Head of caudate nucleus (tissue), 42 donors: ENCODE results near the gene TFIP11.
"Not testable (repeated sequence)": the region's sequence is repeated elsewhere in the genome, so short reads cannot be mapped to it uniquely, and the experiment has no call there.

Experiments used
- DNase-seq, 42 donors: peaks; one replicate each; pipeline versions ENCODE4 v3.0.0 to v3.0.0-alpha.2; 2020 to 2021; ENCODE audit warnings: mixed read lengths in 7 of 42
- intact Hi-C: fragments of 100-400 bp; cut with DNase I; formaldehyde crosslinking; loops from one replicate; pipeline ENCODE4 v1.15.0; 2022

TFIP11 gene

DNA sequence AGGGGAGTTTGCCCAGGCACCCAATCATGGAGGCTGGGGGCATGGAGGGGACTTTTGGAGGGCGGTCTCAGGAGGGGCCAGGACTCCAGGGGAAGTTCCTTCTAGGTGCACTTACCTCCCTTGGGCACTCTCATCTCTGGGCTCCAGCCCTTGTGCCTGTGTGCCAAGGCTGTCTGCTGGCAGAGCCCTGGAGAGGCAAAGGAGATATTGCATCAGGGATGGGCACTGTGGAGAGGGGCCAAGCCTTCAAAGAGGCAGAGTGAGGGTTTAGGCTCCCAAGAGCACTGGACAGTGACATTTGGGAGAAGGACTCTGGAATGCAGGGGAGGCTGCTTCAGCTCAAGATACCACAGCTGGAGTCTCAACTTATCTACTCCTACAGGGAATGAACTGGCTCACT is 32.2 kb upstream of the TFIP11 start:
- no peak for DNase-seq
- intact Hi-C loops: no loop called here

DNA sequence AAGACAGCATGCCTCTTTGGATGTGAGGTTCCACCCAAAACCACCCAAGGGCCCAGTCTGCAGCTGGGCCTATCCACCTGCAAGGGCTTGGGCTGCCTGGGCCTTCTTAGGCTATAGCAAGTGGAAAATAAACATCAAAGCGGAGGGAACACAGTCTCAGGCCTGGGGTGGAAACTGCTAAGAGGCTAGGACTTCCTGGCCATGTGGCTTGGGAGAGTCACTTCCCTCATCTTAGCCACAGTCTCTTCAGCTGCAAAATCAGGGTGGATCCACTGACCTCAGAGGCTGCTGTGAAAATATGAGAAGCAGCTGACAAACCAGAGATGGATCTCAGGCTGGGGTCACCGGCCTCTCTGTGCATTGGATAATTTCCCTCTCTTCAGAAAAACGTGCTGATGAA is 30.6 kb upstream of the TFIP11 start:
- peak in 12 of 42 donors; percentile 10 to 56 (median 23) for DNase-seq
- intact Hi-C loops: no loop called here

DNA sequence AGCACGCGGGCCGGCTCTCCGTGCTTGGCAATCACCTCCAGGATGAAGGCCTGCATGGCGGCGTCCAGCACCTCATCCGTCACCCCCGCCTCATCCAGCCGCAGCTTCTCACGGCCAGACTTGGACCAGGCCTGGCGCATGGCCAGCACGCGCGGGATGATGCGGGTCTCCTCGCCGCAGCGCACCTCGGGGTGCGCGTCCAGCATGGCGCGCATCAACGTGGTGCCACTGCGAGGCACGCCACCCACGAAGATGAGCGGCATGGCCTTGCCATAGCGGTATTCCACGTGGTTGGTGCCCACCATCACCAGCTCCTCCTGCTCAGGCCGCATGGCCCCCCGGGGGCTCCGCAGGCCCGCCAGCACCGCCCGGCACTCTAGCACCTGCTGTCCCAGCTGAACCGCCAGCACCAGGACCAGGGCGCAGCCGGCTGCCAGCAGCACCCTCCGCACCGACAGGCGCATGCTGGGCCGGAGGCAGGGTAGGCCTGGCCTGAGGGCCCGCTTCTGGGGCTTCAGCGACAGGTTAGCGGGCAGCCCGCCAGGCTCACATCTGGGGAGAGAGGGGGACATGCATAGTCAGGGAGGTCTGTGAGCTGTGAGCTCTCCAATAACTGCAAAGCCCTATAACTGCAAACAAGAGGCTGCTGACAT is 29.0 kb upstream of the TFIP11 start:
- intact Hi-C loops: no loop called here
- no peak for DNase-seq

DNA sequence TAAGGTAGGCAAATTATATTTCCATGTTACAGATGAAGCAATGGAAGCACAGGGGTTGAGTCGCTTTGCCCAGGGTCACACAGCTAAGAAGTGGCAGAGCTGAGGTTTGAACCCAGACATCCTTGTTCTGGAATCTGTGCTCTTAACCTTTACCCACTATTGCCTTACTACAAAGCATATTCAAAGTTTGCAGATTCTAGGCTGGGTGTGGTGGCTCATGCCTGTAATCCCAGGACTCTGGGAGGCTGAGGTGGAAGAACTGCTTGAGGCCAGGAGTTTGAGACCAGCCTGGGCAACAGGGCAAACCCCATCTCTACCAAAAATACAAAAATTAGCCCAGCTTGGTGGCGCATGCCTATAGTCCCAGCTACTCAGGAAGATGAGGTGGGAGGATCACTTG is 27.8 kb upstream of the TFIP11 start:
- DNase-seq: no peak
- intact Hi-C loops: no loop called here

DNA sequence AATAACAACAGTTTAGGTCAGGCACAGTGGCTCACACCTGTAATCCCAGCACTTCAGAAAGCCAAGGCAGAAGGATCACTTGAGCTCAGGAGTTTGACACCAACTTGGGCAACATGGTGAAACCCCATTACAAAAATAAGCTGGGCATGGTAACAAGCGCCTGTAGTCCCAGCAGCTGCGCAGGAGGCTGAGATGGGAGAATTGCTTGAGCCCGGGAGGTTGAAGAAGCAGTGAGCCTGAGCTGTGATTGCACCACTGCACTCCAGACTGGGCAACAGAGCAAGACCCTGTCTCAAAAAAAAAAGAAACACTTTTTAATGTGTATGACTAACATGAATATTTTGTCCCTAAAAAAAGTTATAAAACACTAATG is 24.5 kb upstream of the TFIP11 start:
- DNase-seq: no peak
- intact Hi-C loops: no loop called here

DNA sequence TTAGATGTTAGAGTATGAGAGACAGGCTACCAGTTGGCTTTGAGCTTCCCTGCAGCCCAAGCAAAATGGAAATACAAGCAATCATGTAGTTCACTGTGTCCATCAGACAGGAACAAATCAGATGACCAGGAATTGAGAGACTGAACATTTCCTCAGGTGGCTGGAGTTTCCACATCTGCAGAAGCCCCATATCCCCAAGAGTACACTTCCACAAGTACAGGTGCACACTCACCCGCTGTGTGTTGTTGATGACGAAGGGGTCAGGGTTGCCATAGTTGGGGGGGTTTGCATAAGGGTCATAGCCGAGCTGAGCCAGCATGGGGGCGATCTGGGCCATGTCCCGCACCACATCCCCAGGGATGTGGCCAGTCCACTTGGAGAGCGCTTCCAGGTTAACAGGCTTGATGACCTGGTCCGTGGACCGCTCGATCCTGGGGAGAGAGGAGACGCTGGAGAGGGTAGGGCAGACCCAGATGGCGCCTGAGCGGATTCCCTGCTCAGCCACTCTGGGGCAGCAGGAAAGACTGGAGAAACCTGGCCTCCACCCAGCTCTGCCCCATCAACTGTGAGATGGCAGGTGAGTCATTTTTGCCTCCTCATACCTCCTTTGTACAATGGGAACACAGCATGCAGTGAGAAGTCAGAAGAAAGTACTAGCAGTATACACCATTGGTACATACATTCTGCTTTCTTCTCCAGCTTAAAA is 23.9 kb upstream of the TFIP11 start:
- no peak for DNase-seq
- intact Hi-C loops: no loop called here

DNA sequence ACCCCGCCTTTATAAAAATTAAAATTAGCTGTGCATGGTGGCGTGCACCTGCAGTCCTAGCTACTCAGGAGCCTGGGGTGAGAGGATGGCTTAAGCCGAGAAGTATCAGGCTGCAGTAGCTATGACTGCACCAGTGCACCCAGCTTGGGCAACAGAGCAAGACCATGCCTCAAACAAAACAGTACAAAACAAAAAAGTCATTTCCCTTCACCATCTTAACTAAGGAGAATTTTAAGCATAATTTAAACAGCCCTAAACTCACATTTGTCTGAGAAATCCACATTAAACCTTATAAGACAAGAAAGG is 23.3 kb upstream of the TFIP11 start:
- intact Hi-C loops: no loop called here
- no peak for DNase-seq

DNA sequence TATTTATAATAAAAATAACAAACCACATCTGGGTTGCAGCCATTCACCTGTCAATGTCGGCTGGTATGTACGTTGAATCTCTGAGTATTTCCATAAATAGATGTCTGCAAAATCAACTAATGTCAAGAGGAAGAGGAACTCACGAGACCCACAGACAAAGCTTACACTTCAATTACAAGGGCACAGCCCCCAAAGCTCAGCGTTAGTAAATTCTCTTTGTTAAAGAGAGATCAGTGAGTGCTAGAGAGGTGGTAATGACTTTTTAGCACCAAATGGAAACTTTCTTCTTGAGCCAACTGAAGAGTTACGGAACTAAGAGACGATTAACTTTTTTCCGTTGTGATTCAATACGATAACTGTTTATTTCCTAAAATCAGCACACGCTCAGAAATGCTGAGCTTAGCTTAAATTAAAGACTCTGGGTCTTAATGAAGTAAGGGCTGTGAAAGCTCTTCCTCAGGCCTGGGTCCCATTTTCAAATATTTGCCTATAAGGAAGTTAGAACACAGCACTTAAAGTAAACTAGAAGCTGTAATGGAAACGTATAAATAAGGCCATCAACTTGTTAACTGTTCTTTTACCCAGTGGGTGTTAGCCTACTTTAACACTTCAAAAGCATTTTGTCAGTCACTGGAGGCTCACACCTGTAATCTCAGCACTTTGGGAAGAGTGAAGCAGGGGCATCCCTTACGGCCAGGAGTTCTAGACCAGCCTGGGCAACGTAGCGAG is 22.8 kb upstream of the TFIP11 start:
- no peak for DNase-seq
- intact Hi-C loops: no loop called here

DNA sequence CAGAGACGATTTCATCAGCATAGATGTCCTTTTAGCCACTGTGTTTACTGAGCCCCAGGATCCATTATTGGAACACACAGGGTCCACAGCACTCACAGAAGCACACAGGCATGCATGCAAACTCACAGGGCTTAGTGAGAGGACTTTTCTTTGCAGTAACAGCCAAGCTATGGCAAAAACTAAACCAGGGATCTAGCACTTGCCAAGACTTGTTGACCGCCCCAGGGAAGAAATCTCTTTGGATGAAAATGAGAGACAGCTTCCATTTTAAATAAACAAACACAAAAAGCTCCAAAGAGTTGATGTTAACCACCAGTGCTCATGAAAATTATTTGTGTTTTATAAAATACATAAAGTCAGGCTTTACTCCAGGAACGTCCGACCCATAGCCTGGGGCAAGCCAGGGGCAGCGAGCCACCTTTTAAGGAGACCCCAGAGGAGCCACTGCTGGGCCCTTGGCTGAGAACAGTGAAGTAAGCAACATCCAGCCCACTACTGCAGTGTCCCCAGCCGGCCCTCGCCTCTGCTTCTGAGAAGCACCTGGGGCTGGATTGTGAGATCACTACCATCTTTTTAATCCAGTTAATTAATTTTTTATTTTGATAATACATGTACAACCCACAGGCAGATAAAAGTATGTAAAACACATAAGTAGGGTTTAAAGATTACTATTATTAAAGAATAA is 22.0 kb upstream of the TFIP11 start:
- intact Hi-C loops: no loop called here

DNA sequence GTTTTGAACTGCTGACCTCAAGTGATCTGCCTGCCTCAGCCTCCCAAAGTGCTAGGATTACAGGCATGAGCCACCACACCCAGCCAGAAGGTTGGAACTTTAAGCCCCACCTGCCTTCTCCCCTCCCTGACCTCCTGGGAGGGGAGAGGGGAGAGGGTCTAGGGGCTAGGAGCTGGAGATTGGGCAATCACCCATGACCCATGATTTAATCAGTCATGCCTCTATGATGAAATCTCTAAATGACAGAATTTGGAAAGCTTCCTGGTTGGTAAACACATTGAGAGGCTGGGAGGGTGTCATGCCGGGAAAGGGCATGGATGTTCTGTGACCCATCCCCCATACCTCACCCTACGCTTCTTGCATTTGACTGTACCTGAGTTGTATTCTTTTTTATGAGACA is 17.1 kb upstream of the TFIP11 start:
- DNase-seq: no peak
- intact Hi-C loops: no loop called here

More for the DNA sequence above, 22.0 kb upstream of the TFIP11 start:
- no peak for DNase-seq

DNA sequence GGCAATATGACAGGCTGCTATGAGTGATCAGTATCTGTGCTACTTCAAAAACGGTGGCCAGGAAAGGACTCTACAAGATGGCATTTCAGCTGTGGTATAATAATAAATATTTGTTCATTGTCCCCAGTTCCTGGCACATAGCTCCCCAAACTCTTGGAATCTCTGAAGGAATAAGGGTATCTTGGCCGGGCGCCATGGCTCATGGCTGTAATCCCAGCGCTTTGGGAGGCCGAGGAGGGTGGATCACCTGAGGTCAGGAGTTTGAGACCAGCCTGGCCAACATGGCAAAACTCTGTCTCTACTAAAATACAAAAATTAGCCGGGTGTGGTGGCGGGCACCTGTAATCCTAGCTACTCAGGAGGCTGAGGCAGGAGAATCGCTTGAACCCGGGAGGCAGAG is 16.2 kb upstream of the TFIP11 start:
- DNase-seq, intact Hi-C loops: not testable (repeated sequence)

DNA sequence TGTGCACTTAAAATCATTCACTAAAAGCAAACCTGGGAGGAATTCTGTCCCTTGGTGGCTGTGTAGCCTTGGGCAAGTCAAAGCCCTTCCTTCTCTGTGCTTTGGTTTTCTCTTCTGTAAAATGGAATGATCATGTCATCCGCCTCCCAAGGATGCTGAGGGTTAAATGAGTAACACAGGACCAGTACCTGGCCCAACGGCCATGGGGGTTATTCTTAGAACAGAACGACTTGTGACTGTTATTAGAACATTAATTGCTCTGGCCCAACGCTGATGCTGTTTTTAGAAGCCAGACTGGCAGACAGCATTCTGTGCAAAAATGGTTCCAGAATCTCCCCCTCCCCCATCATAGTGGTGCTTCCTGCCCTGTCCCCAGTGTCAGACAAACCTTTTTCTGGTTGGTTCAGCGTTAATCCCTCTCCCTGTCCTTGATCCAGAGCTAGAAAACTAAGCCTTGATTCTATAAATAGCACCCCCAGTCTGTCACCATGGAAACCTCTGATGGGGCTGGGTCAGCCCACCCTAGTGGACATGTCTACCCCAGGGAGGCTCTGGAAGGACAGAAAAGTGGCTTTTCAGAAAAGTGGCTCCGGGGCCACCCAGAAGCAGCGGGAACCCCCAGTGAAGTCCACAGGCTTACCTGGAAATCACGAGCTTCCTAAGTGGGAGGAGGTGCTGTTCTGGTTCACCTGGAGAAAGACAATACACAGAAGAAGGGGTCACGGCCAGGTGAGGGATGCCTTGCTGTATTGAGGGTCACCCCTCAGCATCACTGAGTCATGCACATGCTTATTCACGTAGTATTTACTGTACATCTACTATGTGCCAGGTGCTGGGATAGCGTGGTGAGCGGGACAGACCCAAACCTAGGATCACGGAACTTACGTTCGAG is 15.5 kb upstream of the TFIP11 start:
- intact Hi-C loops: no loop called here
- DNase-seq: no peak

DNA sequence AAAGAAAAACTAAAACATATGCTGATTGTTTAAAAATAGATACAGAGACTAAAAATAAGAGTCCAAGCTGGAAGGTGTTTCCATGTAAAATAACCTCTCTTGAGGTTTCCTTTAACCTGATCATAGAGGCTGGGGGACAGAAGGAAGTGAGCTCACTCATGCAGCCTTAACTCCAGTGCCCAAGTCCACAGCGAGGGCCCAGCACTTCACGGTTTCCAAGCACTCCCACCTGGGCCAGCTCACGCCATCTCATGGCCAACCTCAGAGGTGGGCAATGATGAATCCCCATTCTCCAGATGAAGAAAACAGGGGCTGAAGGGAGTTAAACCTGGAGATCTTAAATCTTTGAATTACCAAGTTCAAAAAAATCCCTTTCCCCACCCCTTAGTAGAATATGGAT is 14.9 kb upstream of the TFIP11 start:
- intact Hi-C loops: no loop called here
- DNase-seq: no peak

DNA sequence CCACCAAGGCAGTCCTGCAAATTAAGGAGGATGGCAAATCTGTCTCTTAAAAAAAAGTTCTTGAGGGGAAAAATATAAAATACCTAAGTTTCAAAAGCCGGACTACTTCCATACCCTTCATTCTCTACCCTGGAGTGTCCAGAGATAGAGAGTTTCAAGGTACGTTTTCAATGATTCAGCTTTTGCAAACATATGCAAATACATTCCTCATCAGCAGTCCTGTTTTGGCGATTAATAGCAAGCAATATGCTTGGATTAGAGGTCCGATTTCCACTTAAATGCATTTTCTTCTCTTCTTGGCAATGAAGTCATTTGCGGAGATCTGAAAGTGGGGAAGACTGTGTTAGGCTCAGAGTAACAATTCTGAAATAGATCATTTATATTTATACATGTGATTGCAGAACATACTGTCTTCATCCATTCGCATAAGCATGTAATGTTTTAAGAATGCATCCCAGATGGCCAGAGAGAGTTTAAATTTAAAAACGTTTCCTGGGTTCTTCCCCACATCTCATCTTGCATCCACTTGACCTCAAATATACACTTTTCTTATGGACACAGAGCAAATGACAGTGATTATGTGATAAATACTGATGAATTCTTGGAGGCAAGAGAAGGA is 13.8 kb upstream of the TFIP11 start:
- no peak for DNase-seq
- intact Hi-C loops: no loop called here

DNA sequence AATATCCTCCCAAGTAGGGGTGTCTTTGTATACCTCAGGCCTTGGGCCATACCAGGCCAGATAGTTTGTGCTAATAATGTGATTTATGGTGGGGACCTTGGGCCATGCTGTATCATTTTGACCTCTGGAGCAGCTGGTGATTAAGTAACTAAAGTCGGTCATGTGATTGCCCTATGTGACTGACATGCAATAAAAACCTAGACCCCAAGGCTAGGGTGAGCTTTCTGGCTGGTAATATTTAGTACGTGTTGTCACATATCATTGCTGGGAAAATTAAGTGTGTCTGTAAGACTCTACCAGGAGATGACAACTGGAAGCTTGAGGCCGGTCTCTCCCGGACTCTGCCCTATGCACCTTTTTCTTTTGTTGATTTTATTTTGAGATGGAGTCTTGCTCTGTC is 12.6 kb upstream of the TFIP11 start:
- no peak for DNase-seq
- intact Hi-C loops: no loop called here

DNA sequence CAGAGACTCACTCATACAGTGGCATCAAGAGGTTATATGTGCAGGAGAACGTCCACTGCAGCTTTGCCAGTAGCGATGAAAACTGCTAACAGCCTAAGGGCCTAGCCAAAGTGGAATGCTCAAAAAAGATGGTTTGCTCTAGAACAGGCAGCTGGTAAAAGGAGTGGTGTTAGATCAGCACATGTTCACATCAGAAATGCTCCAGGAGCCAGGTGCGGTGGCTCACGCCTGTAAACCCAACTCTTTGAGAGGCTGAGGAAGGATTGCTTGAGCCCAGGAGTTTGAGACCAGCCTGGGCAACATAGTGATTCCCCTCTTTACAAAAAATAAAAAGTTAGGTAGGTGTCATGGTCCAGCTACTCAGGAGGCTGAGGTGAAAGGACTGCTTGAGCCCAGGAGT is 10.3 kb upstream of the TFIP11 start:
- intact Hi-C loops: no loop called here
- DNase-seq: no peak

DNA sequence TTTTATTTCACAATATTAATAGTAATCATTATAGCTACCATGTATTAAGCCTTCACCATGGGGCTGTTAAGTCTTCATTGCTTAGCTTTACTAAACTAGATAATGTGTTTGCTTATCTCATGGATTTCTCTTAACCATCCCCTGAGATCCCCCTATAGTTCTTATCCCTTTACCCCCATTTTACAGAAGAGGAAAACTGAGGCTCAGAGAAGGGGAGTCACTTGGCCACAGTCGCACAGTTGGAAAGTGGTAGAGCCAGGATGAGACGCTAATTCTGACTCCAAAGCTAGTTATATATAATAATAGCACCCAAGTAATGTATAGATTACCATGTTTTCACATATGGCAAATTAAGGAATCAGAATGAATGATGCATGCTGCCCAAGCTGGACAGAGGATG is 9.7 kb upstream of the TFIP11 start:
- no peak for DNase-seq
- intact Hi-C loops: no loop called here

DNA sequence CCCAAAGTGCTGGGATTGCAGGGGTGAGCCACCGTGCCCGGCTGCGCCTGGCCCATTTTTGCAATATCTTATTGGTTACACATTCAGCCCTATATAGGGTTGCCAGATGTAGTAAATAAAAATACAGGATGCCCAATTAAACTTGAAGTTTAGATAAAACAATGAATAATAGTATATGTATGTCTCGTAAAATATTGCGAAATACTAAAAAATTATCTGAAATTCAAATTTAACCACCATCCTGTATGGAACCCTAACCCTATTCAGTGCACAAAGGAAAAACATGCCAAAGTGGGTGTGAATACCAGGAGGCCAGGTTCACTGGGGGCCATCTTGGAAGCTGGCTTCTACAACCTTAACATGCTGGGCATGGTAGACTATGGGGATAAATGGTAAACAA is 5.2 kb upstream of the TFIP11 start:
- intact Hi-C loops: loop anchor here (10.0 kb wide), 1 partner anchor 67 kb away; no protein-coding TSS in a partner anchor
- DNase-seq: no peak

DNA sequence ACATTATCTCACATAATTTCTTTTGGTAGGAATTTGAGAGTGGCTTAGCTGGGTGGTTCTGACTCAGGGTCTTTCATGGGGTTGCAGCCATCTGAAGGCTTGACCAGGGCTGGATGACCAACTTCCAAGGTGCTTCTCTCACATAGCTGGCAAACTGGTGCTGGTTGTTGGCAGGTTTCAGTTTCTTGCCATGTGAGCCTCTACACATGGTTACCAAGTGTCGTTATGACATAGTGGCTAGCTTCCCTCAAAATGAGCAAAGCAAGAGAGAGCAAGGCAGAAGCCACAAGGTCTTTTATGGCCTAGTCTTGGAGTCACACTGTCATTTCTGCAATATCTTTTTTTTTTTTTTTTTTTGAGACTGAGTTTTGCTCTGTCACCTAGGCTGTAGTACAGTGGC is 4.2 kb upstream of the TFIP11 start:
- DNase-seq: no peak
- intact Hi-C loops: loop anchor here (10.0 kb wide), 1 partner anchor 68 kb away; no protein-coding TSS in a partner anchor
